HepG2 (cell line): ENCODE data around the gene SLIT1. TPM values are rescaled to one million over a fixed set of nuclear protein-coding genes. Genes with fewer than 3 reads are reported as not detected.
A peak's percentile ranks its signal among the peaks of the same experiment; 100 is the strongest.

Source experiments
- ATAC-seq: fragments of 200-7000 bp; cut with Tn5 transposase; 3 replicates; pipeline ENCODE4 v1.9.1; 2020; ENCODE audit warnings: mild to moderate bottlenecking, moderate library complexity
- BruUV-seq: library from RNA; stranded (reverse); fragments of 400-500 nt; replicated peaks from 2 replicates; lab custom pipeline; 2021; lab: Mats Ljungman, UMichigan
- CTCF ChIA-PET: fragments of 300-600 bp; formaldehyde crosslinking; extraction: SDS; loops from one replicate; lab custom pipeline; 2021; ENCODE audit warnings: low total read pairs, inconsistent platforms, low intra/inter-chr PET ratio; lab: Yijun Ruan, JAX
- POLR2A ChIA-PET: fragments of 350-600 bp; sonication (Branson Sonifier 250); formaldehyde crosslinking; loops from one replicate; lab custom pipeline; 2020; ENCODE audit warnings: antibody characterized with exemption, inconsistent platforms; lab: Yijun Ruan, JAX
- DNase-seq: peaks from one replicate; pipeline ENCODE4 v3.0.0-alpha.2; 2015; ENCODE audit warnings: low spot score
- FAIRE-seq: peaks from 3 replicates; lab custom pipeline; 2011; peaks lifted over from hg19 to GRCh38; lab: Jason Lieb, UNC
- H2AFZ ChIP-seq: one replicate; pipeline ENCODE4 v1.6.1; 2011; ENCODE audit warnings: low read length, inconsistent platforms
- H3K27ac ChIP-seq: fragments of 300-600 bp; 3 replicates; pipeline ENCODE4 v1.8.0; 2011; ENCODE audit warnings: mixed run types, mild to moderate bottlenecking, mixed read lengths, low read length, inconsistent platforms; ENCODE audit not compliant: insufficient read depth; ENCODE audit errors: extremely low read length
- H3K27me3 ChIP-seq, 2 experiments: fragments of 200-600 bp in 1 of 2; 2 replicates in 1 of 2; 3 replicates in 1 of 2; pipeline versions ENCODE4 v1.6.0 to v1.8.0; 2011; ENCODE audit warnings: low read length in 2 of 2, mild to moderate bottlenecking in 2 of 2, moderate library complexity in 2 of 2, inconsistent platforms in 1 of 2; ENCODE audit not compliant: insufficient read depth in 2 of 2, control insufficient read depth in 1 of 2
- H3K36me3 ChIP-seq, 2 experiments: fragments of 200-600 bp in 1 of 2; replicated peaks in 1 of 2; 2 replicates in 1 of 2; 3 replicates in 1 of 2; pipeline versions ENCODE4 v1.5.1 to v1.8.0; 2011; ENCODE audit warnings: low read length in 2 of 2, inconsistent platforms in 1 of 2; ENCODE audit not compliant: insufficient read depth in 2 of 2, control insufficient read depth in 1 of 2
- H3K4me1 ChIP-seq: 2 replicates; pipeline ENCODE4 v1.5.1; 2012; ENCODE audit warnings: low read length, inconsistent platforms; ENCODE audit not compliant: insufficient read depth
- H3K4me2 ChIP-seq: 2 replicates; pipeline ENCODE4 v1.6.0; 2011; ENCODE audit warnings: low read depth, low read length, inconsistent platforms
- H3K4me3 ChIP-seq, 3 experiments: fragments of 200-600 bp in 1 of 3; sonication (generic), shearing (Covaris generic) in 1 of 3; replicated peaks in 1 of 3; 2 replicates each; pipeline ENCODE4 v1.5.1; 2011 to 2016; ENCODE audit warnings: low read length in 3 of 3, inconsistent platforms in 2 of 3, low read depth in 2 of 3, mild to moderate bottlenecking in 2 of 3, control low read depth in 1 of 3, mixed read lengths in 1 of 3; ENCODE audit not compliant: insufficient read depth in 1 of 3
- H3K79me2 ChIP-seq: one replicate; pipeline ENCODE4 v1.6.1; 2011; ENCODE audit warnings: low read length, inconsistent platforms; ENCODE audit not compliant: insufficient read depth
- H3K9ac ChIP-seq: 2 replicates; pipeline ENCODE4 v1.6.0; 2011; ENCODE audit warnings: mild to moderate bottlenecking, low read depth, low read length, inconsistent platforms; ENCODE audit not compliant: insufficient read depth
- H3K9me3 ChIP-seq: 2 replicates; pipeline ENCODE4 v1.5.1; 2012; ENCODE audit warnings: mild to moderate bottlenecking, low read length
- H4K20me1 ChIP-seq: 2 replicates; pipeline ENCODE4 v1.6.0; 2011; ENCODE audit warnings: inconsistent platforms, mild to moderate bottlenecking, low read length, moderate library complexity; ENCODE audit not compliant: insufficient read depth
- CHD4 ChIP-seq: fragments of 200-600 bp; sonication (generic); IDR thresholded peaks from 2 replicates; pipeline ENCODE4 v1.7.0; 2017; ENCODE audit warnings: mild to moderate bottlenecking, low read length, borderline replicate concordance
- CREM ChIP-seq, 2 experiments: sonication (generic) in 1 of 2; formaldehyde crosslinking in 1 of 2; IDR thresholded peaks; 2 replicates each; pipeline versions ENCODE4 v1.4.0 to v1.6.1; 2016 to 2020; ENCODE audit warnings: antibody characterized with exemption in 1 of 2, mild to moderate bottlenecking in 1 of 2, missing genetic modification reagents in 1 of 2
- GLMP ChIP-seq: sonication (generic); formaldehyde crosslinking; IDR thresholded peaks from 2 replicates; pipeline ENCODE4 v1.9.0; 2021; ENCODE audit warnings: missing genetic modification reagents, mild to moderate bottlenecking, borderline replicate concordance
- GTF3A ChIP-seq: sonication (generic); formaldehyde crosslinking; conservative IDR thresholded peaks from 2 replicates; pipeline ENCODE4 v1.4.0; 2020; ENCODE audit warnings: mild to moderate bottlenecking, missing genetic modification reagents
- KLF11 ChIP-seq: IDR thresholded peaks from 2 replicates; pipeline ENCODE4 v1.6.1; 2016; ENCODE audit warnings: missing compliant biosample characterization
- MAX ChIP-seq: IDR thresholded peaks from 2 replicates; pipeline ENCODE4 v1.6.1; 2012; ENCODE audit warnings: inconsistent platforms
- NFIB ChIP-seq: sonication (generic); formaldehyde crosslinking; IDR thresholded peaks from 2 replicates; pipeline ENCODE4 v1.9.0; 2021; ENCODE audit warnings: missing genetic modification reagents, mild to moderate bottlenecking, borderline replicate concordance
- NFYC ChIP-seq: IDR thresholded peaks from 2 replicates; pipeline ENCODE4 v1.6.1; 2016; ENCODE audit warnings: missing genetic modification reagents, missing compliant biosample characterization
- POGZ ChIP-seq: sonication (generic); formaldehyde crosslinking; IDR thresholded peaks from 2 replicates; pipeline ENCODE4 v1.4.0; 2020; ENCODE audit warnings: mild to moderate bottlenecking, missing genetic modification reagents
- SYNCRIP ChIP-seq: fragments of 200-400 bp; formaldehyde crosslinking; IDR thresholded peaks from 2 replicates; pipeline ENCODE4 v1.6.1; 2018; ENCODE audit warnings: mild to moderate bottlenecking, low read depth, low read length; ENCODE audit not compliant: insufficient read depth
- TARDBP ChIP-seq: sonication (generic); formaldehyde crosslinking; IDR thresholded peaks from 2 replicates; pipeline ENCODE4 v1.8.0; 2022; ENCODE audit warnings: mild to moderate bottlenecking, missing genetic modification reagents
- ZBTB21 ChIP-seq: sonication (generic); formaldehyde crosslinking; IDR thresholded peaks from 2 replicates; pipeline ENCODE4 v1.4.0; 2020; ENCODE audit warnings: missing genetic modification reagents
- ZBTB4 ChIP-seq: sonication (generic); formaldehyde crosslinking; IDR thresholded peaks from 2 replicates; pipeline ENCODE4 v1.4.0; 2020; ENCODE audit warnings: missing genetic modification reagents, mild to moderate bottlenecking, borderline replicate concordance
- ZNF260 ChIP-seq: sonication (generic); formaldehyde crosslinking; IDR thresholded peaks from 2 replicates; pipeline ENCODE4 v1.4.0; 2020; ENCODE audit warnings: missing genetic modification reagents, low read depth, mild to moderate bottlenecking, borderline replicate concordance
- WGBS: methylation state at CpG from one replicate; pipeline ENCODE4 v1.1.6; 2017; ENCODE audit warnings: low lambda C conversion rate; 5-methylcytosine and 5-hydroxymethylcytosine counted together
- in situ Hi-C: cut with HindIII; loops from 2 replicates; pipeline ENCODE4 v1.10.0; 2017; ENCODE audit warnings: low pct_unique_long_range_greater_than_20kb; ENCODE audit not compliant: extremely low pct_ligation_motif_present
- intact Hi-C: fragments of 100-400 bp; cut with micrococcal nuclease; formaldehyde crosslinking; loops from one replicate; pipeline ENCODE4 v1.10.0; 2022; ENCODE audit not compliant: unreplicated experiment
- polyA plus RNA-seq, 8 experiments: library from polyadenylated mRNA; depleted of rRNA in 3 of 8; stranded (reverse) in 7 of 8; unstranded in 1 of 8; fragments of >200 nt; fragmentation: Illumina TruSeq in 4 of 8; extraction: Trizol in 4 of 8; gene quantifications; 2 replicates each; pipeline versions ENCODE4 v1.2.1 to v1.2.3, GENCODE V29; 2011 to 2016; ENCODE audit warnings: low read depth in 4 of 8, missing spikeins in 1 of 8, mixed read lengths in 1 of 8; ENCODE audit not compliant: insufficient read depth in 1 of 8
- total RNA-seq, 5 experiments: library from RNA; depleted of rRNA; stranded (reverse); fragments of >200 nt; fragmentation: Illumina TruSeq; extraction: Trizol; gene quantifications; 2 replicates each; pipeline ENCODE4 v1.2.3, GENCODE V29; 2016; ENCODE audit warnings: low read depth in 1 of 5
- TF ChIP-seq, protein P1 (sequence below): sonication (generic); formaldehyde crosslinking; IDR thresholded peaks from 2 replicates; pipeline ENCODE4 v1.5.1; 2020; ENCODE audit warnings: mild to moderate bottlenecking, missing genetic modification reagents, moderate library complexity

The SLIT1 gene
- total and polyA plus RNA-seq, 2 of the 13 experiments (the other 11 are each of a cell fraction or from before 2014, with no cell fraction given): 0.09 to 0.33 TPM

- TF ChIP-seq, protein P1, sequence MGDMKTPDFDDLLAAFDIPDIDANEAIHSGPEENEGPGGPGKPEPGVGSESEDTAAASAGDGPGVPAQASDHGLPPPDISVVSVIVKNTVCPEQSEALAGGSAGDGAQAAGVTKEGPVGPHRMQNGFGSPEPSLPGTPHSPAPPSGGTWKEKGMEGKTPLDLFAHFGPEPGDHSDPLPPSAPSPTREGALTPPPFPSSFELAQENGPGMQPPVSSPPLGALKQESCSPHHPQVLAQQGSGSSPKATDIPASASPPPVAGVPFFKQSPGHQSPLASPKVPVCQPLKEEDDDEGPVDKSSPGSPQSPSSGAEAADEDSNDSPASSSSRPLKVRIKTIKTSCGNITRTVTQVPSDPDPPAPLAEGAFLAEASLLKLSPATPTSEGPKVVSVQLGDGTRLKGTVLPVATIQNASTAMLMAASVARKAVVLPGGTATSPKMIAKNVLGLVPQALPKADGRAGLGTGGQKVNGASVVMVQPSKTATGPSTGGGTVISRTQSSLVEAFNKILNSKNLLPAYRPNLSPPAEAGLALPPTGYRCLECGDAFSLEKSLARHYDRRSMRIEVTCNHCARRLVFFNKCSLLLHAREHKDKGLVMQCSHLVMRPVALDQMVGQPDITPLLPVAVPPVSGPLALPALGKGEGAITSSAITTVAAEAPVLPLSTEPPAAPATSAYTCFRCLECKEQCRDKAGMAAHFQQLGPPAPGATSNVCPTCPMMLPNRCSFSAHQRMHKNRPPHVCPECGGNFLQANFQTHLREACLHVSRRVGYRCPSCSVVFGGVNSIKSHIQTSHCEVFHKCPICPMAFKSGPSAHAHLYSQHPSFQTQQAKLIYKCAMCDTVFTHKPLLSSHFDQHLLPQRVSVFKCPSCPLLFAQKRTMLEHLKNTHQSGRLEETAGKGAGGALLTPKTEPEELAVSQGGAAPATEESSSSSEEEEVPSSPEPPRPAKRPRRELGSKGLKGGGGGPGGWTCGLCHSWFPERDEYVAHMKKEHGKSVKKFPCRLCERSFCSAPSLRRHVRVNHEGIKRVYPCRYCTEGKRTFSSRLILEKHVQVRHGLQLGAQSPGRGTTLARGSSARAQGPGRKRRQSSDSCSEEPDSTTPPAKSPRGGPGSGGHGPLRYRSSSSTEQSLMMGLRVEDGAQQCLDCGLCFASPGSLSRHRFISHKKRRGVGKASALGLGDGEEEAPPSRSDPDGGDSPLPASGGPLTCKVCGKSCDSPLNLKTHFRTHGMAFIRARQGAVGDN (CRISPR knock-in tag): peak; percentile 66
- TF ChIP-seq CREM (IDR thresholded peaks at IDR 0.05) (peak; percentile 13; the same call in 1 of the 2 replicates), CREM (CRISPR knock-in tag; IDR thresholded peaks at IDR 0.05) (no peak), NFIB (no peak)
Measured at GRCh38 chr10:97134983-97135382, 50.8 kb downstream of the SLIT1 start (continued).

- ATAC-seq: no peak
- CTCF ChIA-PET: no interaction called here
- TF ChIP-seq NFYC (CRISPR knock-in tag) (no peak), TARDBP (CRISPR knock-in tag) (no peak), KLF11 (CRISPR knock-in tag) (no peak), POGZ (CRISPR knock-in tag) (no peak), MAX (no peak), ZBTB4 (CRISPR knock-in tag) (no peak), ZNF260 (CRISPR knock-in tag) (no peak), SYNCRIP (no peak), CHD4 (no peak), GLMP (no peak), ZBTB21 (CRISPR knock-in tag) (no peak), GTF3A (CRISPR knock-in tag) (no peak)
Measured at GRCh38 chr10:97134110-97134509, 51.6 kb downstream of the SLIT1 start.

More at GRCh38 chr10:97134110-97134509, 51.6 kb downstream of the SLIT1 start:
- Histone ChIP-seq H3K27ac (no peak overlapping the region), H3K4me1 (peaks cover 54% of the 10 kb centered on the region), H2AFZ (no peak overlapping the region), H3K9me3 (no peaks in the 10 kb centered on the region), H3K36me3 (no peaks in the 10 kb centered on the region), H3K79me2 (no peaks in the 10 kb centered on the region), H3K27me3 (peaks cover 2 to 51% of the 10 kb centered on the region in 2 experiments), H3K4me2 (no peak overlapping the region), H4K20me1 (no peaks in the 10 kb centered on the region), H3K9ac (no peak overlapping the region), H3K4me3 (no peak overlapping the region)
- POLR2A ChIA-PET: no interaction called here
- DNase-seq (no peak), FAIRE-seq (no peak)
- in situ Hi-C loops (no loop called here), intact Hi-C loops (loop anchor here (10.0 kb wide), 1 partner anchor 51 kb away; the partner anchor contains the start of gene SLIT1)
- WGBS: 26% methylated on average over 3 of the region's 11 CpGs
- no TSS peak for BruUV-seq
